HL-60 (cell line): ENCODE results near the gene SLFNL1.

ENCODE experiments used
- CTCF ChIP-seq: IDR thresholded peaks from one replicate; pipeline ENCODE4 v1.5.1; 2011; ENCODE audit warnings: low read length, control low read depth, inconsistent platforms; ENCODE audit not compliant: insufficient read depth
- GABPA ChIP-seq: IDR thresholded peaks from 2 replicates; pipeline ENCODE4 v1.6.1; 2012; ENCODE audit warnings: low read depth
- TF ChIP-seq, protein P1 (sequence below): IDR thresholded peaks from 2 replicates; pipeline ENCODE4 v1.6.1; 2012; ENCODE audit warnings: low read depth; ENCODE audit not compliant: insufficient replicate concordance

DNA sequence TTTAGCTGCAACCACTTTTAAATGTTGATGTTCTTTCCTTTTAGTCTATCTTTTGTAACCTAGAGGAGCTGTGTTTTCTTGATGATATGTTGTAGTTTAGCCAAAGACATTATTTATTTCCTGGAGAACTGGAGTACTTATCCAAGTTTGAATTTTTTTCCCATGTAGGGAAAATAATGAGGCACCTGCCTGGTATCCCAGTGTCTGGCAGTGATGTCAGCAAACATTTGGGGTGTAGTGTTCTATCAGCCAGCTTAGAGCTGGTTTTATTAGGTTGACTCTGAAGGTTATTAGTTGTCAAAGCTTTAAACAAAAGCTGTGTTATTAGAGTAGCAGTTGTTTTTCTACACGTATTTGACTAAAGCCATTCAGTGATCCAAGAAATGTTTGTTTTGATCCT, 38.8 kb downstream of the SLFNL1 start:
- TF ChIP-seq CTCF = no peak
- TF ChIP-seq GABPA = no peak
- TF ChIP-seq, protein P1, sequence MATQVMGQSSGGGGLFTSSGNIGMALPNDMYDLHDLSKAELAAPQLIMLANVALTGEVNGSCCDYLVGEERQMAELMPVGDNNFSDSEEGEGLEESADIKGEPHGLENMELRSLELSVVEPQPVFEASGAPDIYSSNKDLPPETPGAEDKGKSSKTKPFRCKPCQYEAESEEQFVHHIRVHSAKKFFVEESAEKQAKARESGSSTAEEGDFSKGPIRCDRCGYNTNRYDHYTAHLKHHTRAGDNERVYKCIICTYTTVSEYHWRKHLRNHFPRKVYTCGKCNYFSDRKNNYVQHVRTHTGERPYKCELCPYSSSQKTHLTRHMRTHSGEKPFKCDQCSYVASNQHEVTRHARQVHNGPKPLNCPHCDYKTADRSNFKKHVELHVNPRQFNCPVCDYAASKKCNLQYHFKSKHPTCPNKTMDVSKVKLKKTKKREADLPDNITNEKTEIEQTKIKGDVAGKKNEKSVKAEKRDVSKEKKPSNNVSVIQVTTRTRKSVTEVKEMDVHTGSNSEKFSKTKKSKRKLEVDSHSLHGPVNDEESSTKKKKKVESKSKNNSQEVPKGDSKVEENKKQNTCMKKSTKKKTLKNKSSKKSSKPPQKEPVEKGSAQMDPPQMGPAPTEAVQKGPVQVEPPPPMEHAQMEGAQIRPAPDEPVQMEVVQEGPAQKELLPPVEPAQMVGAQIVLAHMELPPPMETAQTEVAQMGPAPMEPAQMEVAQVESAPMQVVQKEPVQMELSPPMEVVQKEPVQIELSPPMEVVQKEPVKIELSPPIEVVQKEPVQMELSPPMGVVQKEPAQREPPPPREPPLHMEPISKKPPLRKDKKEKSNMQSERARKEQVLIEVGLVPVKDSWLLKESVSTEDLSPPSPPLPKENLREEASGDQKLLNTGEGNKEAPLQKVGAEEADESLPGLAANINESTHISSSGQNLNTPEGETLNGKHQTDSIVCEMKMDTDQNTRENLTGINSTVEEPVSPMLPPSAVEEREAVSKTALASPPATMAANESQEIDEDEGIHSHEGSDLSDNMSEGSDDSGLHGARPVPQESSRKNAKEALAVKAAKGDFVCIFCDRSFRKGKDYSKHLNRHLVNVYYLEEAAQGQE = no peak
